NCI-H1436 (cell line): ENCODE data around the gene LRRC73.
"Not testable (repeated sequence)": the region's sequence is repeated elsewhere in the genome, so short reads cannot be mapped to it uniquely, and the experiment has no call there.

Experiments
- DNase-seq: peaks from one replicate; lab custom pipeline; 2025; lab: John Stamatoyannopoulos, UW

The LRRC73 gene, protein sequence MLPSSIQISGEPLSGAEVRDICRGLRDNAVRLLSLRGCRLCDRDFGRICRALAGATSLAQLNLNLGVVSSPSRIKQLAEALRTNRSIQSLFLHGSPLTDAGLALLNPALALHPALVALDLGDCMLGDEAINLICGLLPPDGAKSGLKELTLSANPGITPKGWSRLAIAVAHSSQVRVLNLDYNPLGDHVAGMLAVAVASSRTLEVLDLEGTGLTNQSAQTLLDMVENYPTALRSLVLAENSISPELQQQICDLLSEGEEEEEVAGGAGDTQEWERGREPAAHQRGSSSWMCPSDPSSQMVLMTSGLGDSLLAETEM

DNA sequence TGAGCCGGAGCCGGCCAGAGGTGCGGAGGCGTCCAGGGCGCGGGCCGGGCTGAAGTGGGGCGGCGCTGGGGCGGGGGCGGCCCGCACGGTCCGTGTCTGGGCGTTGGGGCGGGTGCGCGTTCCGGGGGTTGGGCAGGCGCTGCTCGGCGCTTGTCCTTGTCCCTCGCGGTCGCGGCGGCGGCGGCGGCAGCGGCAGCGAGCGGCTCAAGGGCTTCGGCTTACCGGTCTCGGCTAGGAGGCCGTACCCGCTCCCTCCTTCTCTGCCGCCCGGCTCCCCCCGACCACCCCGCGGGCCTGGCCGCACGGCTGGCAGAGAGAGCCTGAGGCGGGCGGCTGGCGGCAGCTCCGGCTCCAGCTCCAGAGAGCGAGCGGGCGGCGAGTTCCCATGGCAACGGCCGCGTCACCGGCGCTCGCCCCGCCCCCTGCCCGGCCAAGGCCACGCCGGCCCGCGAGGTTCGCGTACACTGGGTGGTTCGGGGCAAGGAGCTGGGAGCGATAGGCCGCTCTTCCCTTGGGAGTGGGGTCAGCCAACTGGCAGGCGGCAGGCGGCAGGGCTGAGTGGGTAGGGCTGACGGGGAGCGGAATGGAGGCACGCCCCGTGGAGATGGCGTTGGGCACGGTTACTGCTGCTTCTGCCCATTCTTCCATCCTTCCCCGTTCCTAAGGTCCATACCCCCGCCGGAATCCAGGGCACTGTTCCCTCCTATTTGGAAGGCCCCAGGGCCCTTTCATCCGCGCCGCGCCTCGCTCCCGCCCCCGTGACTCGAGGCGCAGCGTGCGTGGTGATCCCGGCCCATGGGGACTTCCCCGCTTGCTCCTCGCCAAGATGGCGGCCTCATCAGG lies at the start of gene LRRC73:
LRRC73 (minus strand) TSS at position 363 of the 843 bp plus-strand sequence. CDS start 561 bp downstream, outside the sequence.
- DNase-seq = peak; percentile 59

- DNase-seq = no peak
These were observed 49.2 kb upstream of the LRRC73 start for GRCh38 chr6:43559328-43559727.

DNA sequence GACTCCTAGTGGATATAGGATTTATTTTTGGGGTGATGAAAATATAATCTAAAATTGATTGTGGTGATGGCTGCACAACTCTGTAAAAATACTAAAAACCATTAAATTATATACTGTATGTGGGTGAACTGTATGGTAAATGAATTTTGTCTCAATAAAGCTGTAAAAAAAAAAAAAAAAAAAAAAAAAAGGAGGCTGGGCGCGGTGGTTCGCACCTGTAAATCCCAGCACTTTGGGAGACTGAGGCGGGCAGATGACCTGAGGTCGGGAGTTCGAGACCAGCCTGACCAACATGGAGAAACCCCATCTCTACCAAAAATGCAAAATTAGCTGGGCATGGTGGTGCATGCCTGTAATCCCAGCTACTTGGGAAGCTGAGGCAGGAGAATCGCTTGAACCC lies 47.5 kb upstream of the LRRC73 start:
- DNase-seq = not testable (repeated sequence)

- DNase-seq = no peak
These were observed 37.1 kb upstream of the LRRC73 start for GRCh38 chr6:43547222-43547621.

- no peak for DNase-seq
These were observed 34.3 kb upstream of the LRRC73 start for GRCh38 chr6:43544461-43544860.

- DNase-seq = no peak
These were observed 31.8 kb upstream of the LRRC73 start for GRCh38 chr6:43541774-43542471.

DNA sequence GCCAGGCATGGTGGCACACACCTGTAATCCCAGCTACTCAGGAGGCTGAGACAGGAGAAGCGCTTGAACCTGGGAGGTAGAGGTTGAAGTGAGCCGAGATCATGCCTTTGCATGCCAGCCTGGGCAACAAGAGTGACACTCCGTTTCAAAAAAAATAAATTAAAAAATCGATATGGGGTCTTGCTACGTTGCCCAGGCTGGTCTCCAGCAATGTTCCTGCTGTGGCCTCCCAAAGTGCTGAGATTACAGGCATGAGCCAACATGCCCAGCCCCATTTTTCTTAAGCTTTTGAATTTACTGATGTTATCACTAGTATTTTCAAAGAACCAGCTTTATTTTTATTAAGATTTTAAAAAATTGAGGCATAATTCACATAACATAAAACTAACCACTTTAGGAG lies 30.4 kb upstream of the LRRC73 start:
- DNase-seq = no peak

- DNase-seq = not testable (repeated sequence)
These were observed 29.3 kb upstream of the LRRC73 start for GRCh38 chr6:43539409-43539808.

GRCh38 chr6:43538986-43539385 lies 28.8 kb upstream of the LRRC73 start:
- DNase-seq = not testable (repeated sequence)

DNA sequence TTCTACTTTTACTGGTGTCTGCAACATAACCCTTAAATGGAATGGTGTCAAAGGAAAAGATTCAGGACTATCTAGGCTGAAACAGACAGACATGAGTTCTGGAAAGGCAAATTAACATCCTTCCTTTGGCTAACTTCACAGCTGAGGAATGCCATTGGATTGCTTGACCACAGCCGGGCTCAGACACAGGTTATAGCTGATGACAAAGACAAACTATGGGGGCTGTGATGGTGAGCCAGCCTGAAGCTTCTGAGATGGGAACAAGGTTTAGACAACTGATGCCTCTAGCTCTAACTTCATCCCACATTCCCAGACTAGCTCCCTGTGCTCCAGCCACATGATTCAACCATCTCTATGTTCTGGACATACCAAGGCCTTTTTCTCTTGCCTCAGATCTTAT lies 22.1 kb upstream of the LRRC73 start:
- DNase-seq = no peak

DNA sequence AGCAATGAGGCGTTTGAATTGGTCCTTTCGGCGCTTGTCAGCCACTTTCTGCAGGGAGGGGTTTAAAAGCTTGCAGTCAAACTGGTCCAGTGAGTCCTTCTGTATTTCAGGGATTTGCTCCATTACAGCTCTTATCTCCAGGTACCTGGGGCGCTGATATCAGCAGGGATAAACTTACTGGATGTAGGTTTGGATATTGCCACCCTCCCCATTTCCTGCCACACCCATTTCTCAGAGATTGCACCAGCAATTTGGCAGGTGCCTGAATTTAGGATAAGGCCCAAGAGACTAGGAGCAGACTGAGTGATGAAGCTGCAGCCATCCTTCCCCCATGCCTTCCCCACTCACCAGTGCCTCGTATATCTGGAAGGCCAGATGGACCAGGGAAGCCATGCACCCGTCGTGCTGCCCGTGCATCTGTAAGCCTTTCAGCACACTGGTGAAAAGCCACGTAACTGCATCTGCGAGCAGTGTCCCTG lies 14.4 kb upstream of the LRRC73 start:
- no peak for DNase-seq

- DNase-seq = no peak
These were observed 13.1 kb upstream of the LRRC73 start for GRCh38 chr6:43523284-43523683.

DNA sequence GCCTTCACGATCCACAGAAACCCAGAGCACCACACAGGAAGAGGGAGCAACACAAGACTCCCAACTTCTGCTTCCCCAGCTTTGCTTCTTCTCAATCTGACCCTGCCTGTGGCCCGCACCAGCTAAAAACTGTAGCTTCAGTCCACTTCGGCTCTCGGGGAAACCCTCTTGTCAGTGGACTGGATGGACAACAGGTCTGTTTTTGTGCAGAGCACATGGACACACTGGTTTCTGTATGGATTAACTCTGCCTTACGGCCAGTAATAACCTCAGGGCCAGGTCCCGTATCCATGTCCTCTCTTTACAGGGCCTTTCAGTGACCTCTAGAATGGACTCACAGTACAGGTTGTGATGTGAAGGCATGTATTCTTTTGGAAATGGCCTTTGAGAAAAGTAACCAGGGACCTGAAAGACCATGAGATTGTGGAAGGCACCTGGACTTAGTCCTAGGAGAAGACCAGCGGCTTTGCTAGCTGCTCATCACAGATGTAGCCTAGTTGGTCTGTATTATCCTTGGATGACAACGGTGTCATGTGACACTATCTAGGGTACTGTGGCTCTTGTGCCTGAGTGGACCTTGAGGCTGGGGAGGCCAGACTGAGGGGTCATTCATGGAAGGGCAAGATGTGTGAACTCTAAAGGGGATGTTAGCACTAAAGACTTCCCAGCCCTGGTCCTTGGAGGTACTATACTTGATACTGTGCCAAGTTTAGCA lies 12.6 kb upstream of the LRRC73 start:
- no peak for DNase-seq

DNA sequence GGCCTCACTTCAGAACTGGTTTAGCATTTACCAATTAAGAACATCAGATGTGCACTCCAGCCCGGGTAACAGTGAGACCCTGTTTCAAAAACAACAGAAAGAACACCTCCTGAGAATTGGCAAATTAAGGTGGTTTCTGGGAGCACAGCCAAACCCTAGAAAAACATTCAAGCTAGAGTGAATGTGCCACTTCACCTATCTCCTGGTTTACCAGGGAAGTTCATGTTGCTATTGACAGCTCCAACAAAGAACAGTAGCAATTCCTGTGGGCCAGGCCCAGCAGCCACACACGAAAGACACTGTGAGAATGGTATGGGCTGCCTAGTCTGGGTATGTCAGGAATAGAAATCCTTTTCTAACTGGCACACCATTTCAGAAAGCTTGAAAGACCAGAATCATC lies 11.7 kb upstream of the LRRC73 start:
- peak; percentile 41 for DNase-seq

DNA sequence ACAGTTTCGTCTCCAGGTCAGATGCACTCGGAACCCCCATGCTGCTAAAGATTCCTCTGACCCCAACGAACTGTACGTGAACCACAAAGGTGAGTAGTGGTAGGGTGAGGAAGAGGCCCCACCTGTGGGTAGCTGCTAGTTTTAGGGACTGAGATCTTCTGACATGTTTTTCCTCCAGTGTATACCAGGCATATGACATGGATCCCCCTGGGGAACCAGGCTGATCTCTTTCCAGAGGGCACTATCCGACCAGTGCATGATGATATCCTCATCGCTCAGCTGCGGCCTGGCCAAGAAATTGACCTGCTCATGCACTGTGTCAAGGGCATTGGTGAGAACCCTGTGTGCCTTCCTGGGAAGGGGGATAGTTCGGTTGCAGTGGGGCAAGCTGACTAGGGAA lies 10.0 kb upstream of the LRRC73 start:
- DNase-seq = no peak

- no peak for DNase-seq
These were observed 7.6 kb upstream of the LRRC73 start for GRCh38 chr6:43517505-43518357.

GRCh38 chr6:43516697-43517504 lies 6.8 kb upstream of the LRRC73 start, which contains the start of the genes POLR1C and YIPF3:
POLR1C (plus strand) TSS chr6:43517089; CDS start chr6:43517110, 21 bp downstream.
YIPF3 (minus strand) TSS chr6:43516926; CDS start chr6:43516807, 119 bp downstream.
- peak; percentile 98 for DNase-seq

GRCh38 chr6:43516367-43516696 lies 6.2 kb upstream of the LRRC73 start:
- no peak for DNase-seq

- no peak for DNase-seq
These were observed 5.7 kb upstream of the LRRC73 start for GRCh38 chr6:43515808-43516207.
